PC-3 (cell line): ENCODE measurements around the gene RBM33.

ENCODE experiments used
- EZH2 ChIP-seq: fragments of 300-600 bp; sonication (generic); IDR thresholded peaks from one replicate; pipeline ENCODE4 v1.6.1; 2017; ENCODE audit warnings: antibody characterized with exemption, mild to moderate bottlenecking, low read length; ENCODE audit not compliant: unreplicated experiment
- EZH2phosphoT487 ChIP-seq: fragments of 300-600 bp; sonication (generic); IDR thresholded peaks from 2 replicates; pipeline ENCODE4 v1.6.1; 2018; ENCODE audit warnings: mild to moderate bottlenecking, antibody characterized with exemption, low read length, borderline replicate concordance
- TF ChIP-seq, protein P1 (sequence below): fragments of 300-600 bp; sonication (generic); conservative IDR thresholded peaks from 2 replicates; pipeline ENCODE4 v1.5.1; 2017; ENCODE audit warnings: antibody characterized with exemption, low read depth, mild to moderate bottlenecking, low read length

DNA sequence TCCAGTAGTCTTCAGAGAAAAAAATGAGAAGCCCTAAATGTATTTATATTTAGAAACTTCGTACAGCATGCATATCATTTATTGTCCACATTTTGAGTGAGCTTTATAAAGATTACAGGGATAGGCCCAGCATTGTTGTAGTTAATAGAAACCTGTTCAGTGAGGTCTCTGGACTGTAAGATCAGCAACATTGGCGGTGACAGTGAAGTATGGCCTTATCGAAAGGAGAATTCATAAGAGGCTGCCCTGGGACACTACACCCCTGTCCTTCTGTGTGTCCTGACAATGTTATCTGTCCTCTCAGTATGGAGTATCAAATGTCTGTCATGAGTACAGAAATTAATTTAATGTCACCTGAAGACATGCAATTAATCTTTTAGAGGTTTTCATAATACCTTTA, 110.6 kb downstream of the RBM33 start:
- no peak for TF ChIP-seq EZH2phosphoT487
- TF ChIP-seq, protein P1, sequence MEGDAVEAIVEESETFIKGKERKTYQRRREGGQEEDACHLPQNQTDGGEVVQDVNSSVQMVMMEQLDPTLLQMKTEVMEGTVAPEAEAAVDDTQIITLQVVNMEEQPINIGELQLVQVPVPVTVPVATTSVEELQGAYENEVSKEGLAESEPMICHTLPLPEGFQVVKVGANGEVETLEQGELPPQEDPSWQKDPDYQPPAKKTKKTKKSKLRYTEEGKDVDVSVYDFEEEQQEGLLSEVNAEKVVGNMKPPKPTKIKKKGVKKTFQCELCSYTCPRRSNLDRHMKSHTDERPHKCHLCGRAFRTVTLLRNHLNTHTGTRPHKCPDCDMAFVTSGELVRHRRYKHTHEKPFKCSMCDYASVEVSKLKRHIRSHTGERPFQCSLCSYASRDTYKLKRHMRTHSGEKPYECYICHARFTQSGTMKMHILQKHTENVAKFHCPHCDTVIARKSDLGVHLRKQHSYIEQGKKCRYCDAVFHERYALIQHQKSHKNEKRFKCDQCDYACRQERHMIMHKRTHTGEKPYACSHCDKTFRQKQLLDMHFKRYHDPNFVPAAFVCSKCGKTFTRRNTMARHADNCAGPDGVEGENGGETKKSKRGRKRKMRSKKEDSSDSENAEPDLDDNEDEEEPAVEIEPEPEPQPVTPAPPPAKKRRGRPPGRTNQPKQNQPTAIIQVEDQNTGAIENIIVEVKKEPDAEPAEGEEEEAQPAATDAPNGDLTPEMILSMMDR, result no peak
- no peak for TF ChIP-seq EZH2
